Sigmoid colon (tissue), 7 donors: ENCODE data around the gene LOXHD1. TPM values are rescaled to one million over a fixed set of nuclear protein-coding genes. Genes with fewer than 3 reads are reported as not detected.

Experiments
- DNase-seq: peaks from one replicate; pipeline ENCODE4 v3.0.0-alpha.2; 2019
- H3K27ac ChIP-seq, 4 donors: fragments of 200-600 bp; sonication (generic); one replicate each; pipeline ENCODE4 v1.5.1; 2016 to 2019; ENCODE audit warnings: mild to moderate bottlenecking in 1 of 4
- H3K27me3 ChIP-seq, 3 donors: fragments of 200-600 bp; sonication (generic); one replicate each; pipeline ENCODE4 v1.5.1; 2019; ENCODE audit warnings: mild to moderate bottlenecking in 1 of 3
- H3K36me3 ChIP-seq, 4 donors: fragments of 200-600 bp; sonication (generic); one replicate each; pipeline ENCODE4 v1.5.1; 2016 to 2019
- H3K4me1 ChIP-seq, 4 donors: fragments of 200-600 bp; sonication (generic); one replicate each; pipeline ENCODE4 v1.5.1; 2017 to 2019
- H3K4me3 ChIP-seq, 4 donors: fragments of 200-600 bp; sonication (generic); one replicate each; pipeline ENCODE4 v1.5.1; 2017 to 2019; ENCODE audit warnings: mild to moderate bottlenecking in 2 of 4, moderate library complexity in 1 of 4
- H3K9me3 ChIP-seq, 4 donors: fragments of 200-600 bp in 3 of 4; sonication (generic) in 3 of 4; one replicate each; pipeline versions ENCODE4 v1.5.1 to v1.6.1; 2013 to 2019
- EP300 ChIP-seq, 4 donors: sonication (generic); formaldehyde crosslinking; IDR thresholded peaks; one replicate each; pipeline ENCODE4 v1.6.1; 2017; ENCODE audit warnings: antibody characterized with exemption in 4 of 4
- POLR2A ChIP-seq, 2 donors: fragments of 450-650 bp; IDR thresholded peaks; one replicate each; pipeline ENCODE4 v1.6.1; 2016; ENCODE audit warnings: antibody characterized with exemption in 2 of 2, mild to moderate bottlenecking in 2 of 2, moderate library complexity in 2 of 2
- POLR2AphosphoS5 ChIP-seq, 4 donors: sonication (generic); formaldehyde crosslinking; IDR thresholded peaks; one replicate each; pipeline ENCODE4 v1.6.1; 2017; ENCODE audit warnings: antibody characterized with exemption in 4 of 4
- WGBS, 2 donors: extraction: QIAGEN DNeasy Blood & Tissue Kit; methylation state at CpG; one replicate each; pipeline ENCODE4 v1.1.7; 2013; 5-methylcytosine and 5-hydroxymethylcytosine counted together
- intact Hi-C: fragments of 100-400 bp; cut with DNase I; formaldehyde crosslinking; loops from one replicate; pipeline ENCODE4 v1.15.1; 2023
- polyA plus RNA-seq, 3 donors: library from polyadenylated mRNA; stranded (reverse); fragments of 200-250 nt; gene quantifications; one replicate each; pipeline ENCODE4 v1.2.3, GENCODE V29; 2013
- total RNA-seq, 4 donors: library from RNA; depleted of rRNA; stranded (reverse); fragments of >200 nt; gene quantifications; one replicate each; pipeline ENCODE4 v1.1.0, GENCODE V29; 2016
- TF ChIP-seq, protein P1 (sequence below), 4 experiments: fragments of 450-650 bp in 3 of 4; fragments of 200-600 bp in 1 of 4; IDR thresholded peaks; one replicate each; pipeline ENCODE4 v1.5.1; 2016 to 2019; ENCODE audit warnings: antibody characterized with exemption in 4 of 4, mild to moderate bottlenecking in 3 of 4, moderate library complexity in 2 of 4
- donor health status: healthy with polysubstance abuse.
- donor health status: Bipolar disorder and iron deficiency.
- donor health status: healthy.

Gene LOXHD1
- total and polyA plus RNA-seq, 7 donors = 0.06 to 0.28 (median 0.27) TPM; not detected in 4

DNA sequence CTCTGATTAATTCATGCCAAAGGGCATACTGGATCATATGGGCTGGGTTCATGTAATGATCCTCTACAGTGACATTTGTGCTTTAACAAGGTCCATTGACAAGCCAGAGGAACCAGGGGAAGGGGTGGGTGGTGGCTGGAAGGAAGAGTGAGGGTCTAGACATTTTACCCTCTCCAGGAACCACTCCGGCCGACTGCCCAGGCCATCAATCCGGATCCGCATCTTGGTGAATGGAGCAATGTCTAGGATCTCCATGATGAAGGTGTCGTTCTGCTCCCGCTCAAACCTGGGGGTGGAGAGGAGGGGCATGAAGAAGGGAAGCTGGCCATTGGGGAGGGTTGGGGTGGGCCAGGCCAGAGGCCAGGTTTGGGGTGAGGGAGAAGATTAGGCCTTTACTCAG lies 147.5 kb downstream of the LOXHD1 start:
- peak; percentile 56 for DNase-seq
- TF ChIP-seq POLR2A (IDR thresholded peaks at IDR 0.05) = no peak
- TF ChIP-seq EP300 (IDR thresholded peaks at IDR 0.05) = no peak
- no peak for TF ChIP-seq POLR2AphosphoS5 (IDR thresholded peaks at IDR 0.05)
- TF ChIP-seq, protein P1, sequence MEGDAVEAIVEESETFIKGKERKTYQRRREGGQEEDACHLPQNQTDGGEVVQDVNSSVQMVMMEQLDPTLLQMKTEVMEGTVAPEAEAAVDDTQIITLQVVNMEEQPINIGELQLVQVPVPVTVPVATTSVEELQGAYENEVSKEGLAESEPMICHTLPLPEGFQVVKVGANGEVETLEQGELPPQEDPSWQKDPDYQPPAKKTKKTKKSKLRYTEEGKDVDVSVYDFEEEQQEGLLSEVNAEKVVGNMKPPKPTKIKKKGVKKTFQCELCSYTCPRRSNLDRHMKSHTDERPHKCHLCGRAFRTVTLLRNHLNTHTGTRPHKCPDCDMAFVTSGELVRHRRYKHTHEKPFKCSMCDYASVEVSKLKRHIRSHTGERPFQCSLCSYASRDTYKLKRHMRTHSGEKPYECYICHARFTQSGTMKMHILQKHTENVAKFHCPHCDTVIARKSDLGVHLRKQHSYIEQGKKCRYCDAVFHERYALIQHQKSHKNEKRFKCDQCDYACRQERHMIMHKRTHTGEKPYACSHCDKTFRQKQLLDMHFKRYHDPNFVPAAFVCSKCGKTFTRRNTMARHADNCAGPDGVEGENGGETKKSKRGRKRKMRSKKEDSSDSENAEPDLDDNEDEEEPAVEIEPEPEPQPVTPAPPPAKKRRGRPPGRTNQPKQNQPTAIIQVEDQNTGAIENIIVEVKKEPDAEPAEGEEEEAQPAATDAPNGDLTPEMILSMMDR (IDR thresholded peaks at IDR 0.05) = no peak
- H3K27ac ChIP-seq = no peak overlapping the region
- H3K27me3 ChIP-seq = no peaks in the 10 kb centered on the region
- H3K4me1 ChIP-seq = no peaks in the 10 kb centered on the region
- H3K36me3 ChIP-seq = no peaks in the 10 kb centered on the region
- H3K9me3 ChIP-seq = peaks cover 0 to 2% (median 0%) of the 10 kb centered on the region in 4 donors
- no peak overlapping the region for H3K4me3 ChIP-seq
- 85 to 88% methylated on average over 6 of the region's 6 CpGs for WGBS, 2 donors
- intact Hi-C loops = no loop called here

DNA sequence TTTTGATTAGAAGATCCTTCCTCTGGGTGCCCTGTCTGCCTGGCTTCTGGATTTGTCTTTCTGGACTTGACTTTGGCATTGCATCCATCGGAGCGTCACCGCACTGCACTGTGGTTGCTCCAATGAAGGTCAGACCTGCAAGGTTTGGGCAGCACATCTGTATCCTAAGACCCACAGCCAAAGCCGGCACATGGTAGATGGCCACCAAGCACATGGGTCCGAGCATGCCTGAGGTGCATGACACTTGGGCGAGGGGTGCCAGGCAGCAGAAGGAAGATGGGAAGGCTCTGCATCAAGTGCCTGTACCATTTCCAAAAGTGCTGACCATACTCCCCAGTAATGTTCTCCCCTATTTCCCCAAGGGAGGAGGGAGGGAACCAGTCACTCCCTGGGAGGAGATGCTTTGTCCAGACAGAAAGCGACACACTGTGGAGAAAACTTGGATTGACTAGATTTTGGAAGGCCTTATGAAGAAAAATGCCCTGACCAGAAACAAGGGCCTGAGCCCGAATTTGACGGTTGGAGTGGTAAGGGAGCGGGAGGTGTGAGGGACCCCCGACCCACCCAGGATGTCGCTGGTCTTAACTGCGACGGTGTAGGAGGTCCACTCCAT lies 149.9 kb downstream of the LOXHD1 start:
- no peaks in the 10 kb centered on the region for H3K36me3 ChIP-seq
- no peak for TF ChIP-seq POLR2A (IDR thresholded peaks at IDR 0.05)
- no peak for TF ChIP-seq EP300 (IDR thresholded peaks at IDR 0.05)
- TF ChIP-seq POLR2AphosphoS5 (IDR thresholded peaks at IDR 0.05) = no peak
- TF ChIP-seq, protein P1 (IDR thresholded peaks at IDR 0.05) = no peak
- no peaks in the 10 kb centered on the region for H3K27me3 ChIP-seq
- H3K4me1 ChIP-seq = no peaks in the 10 kb centered on the region
- H3K27ac ChIP-seq = no peak overlapping the region
- no peaks in the 10 kb centered on the region for H3K9me3 ChIP-seq
- 92 to 94% methylated on average over 14 of the region's 14 CpGs for WGBS, 2 donors
- no peak overlapping the region for H3K4me3 ChIP-seq
- intact Hi-C loops = no loop called here
- peak; percentile 41 for DNase-seq

DNA sequence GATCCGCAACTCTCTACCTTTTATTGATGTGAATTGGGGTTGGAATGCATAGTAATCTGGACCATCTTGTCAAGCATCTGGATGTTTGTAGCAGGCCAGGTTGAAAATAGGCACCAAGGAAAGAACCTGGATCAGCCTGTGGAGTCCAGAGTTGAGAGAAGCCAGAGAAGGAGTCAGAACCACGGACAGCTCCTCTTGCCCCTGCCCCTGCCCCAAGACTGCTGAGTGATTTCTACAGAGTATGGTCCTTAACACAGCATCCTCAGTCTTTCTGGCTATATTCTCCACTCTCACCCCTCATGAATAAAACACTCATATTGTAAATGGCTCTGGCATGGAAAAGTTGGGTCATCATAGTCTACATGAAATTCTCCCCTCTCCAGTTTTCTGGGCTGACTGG lies 154.6 kb downstream of the LOXHD1 start:
- peak; percentile 24 for DNase-seq
- WGBS, 2 donors = 25 to 27% methylated on average over 2 of the region's 2 CpGs
- no peak for TF ChIP-seq POLR2A (IDR thresholded peaks at IDR 0.05)
- TF ChIP-seq, protein P1 (IDR thresholded peaks at IDR 0.05) = no peak
- H3K27me3 ChIP-seq = no peaks in the 10 kb centered on the region
- H3K4me1 ChIP-seq = no peaks in the 10 kb centered on the region
- H3K27ac ChIP-seq = no peak overlapping the region
- no peak overlapping the region for H3K4me3 ChIP-seq
- H3K36me3 ChIP-seq = no peaks in the 10 kb centered on the region
- intact Hi-C loops = no loop called here
- no peaks in the 10 kb centered on the region for H3K9me3 ChIP-seq

DNA sequence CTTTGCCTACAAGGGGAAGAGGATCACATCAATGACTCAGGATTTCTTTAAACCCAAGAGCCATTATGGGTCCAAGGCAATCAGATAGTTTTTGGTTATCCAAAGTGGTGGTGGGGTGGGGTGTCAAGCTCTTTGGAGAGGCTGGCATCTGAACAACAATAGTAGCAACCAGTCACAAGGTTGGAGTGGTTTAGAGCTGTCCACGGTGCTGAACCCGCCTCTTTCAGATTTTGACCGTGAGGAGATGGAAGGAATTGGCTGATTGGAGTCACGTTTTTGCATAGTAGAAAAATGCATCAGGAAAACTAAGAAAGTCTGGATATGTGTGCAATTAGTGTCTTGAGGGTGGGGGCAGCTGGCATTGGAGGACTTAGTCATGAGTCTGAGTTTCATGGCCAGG lies 159.9 kb downstream of the LOXHD1 start:
- 4 to 10% methylated on average over 4 of the region's 4 CpGs for WGBS, 2 donors
- peak; percentile 2 for DNase-seq
- Histone ChIP-seq H3K36me3 (no peaks in the 10 kb centered on the region), H3K4me3 (no peak overlapping the region), H3K27me3 (no peaks in the 10 kb centered on the region), H3K4me1 (no peaks in the 10 kb centered on the region), H3K9me3 (no peaks in the 10 kb centered on the region), H3K27ac (no peak overlapping the region)
- TF ChIP-seq, protein P1 (IDR thresholded peaks at IDR 0.05) = no peak
- no peak for TF ChIP-seq POLR2AphosphoS5 (IDR thresholded peaks at IDR 0.05)
- TF ChIP-seq EP300 (IDR thresholded peaks at IDR 0.05) = no peak
- no peak for TF ChIP-seq POLR2A (IDR thresholded peaks at IDR 0.05)
- intact Hi-C loops = no loop called here
